ENCODE results near the gene ACOXL.

DNA sequence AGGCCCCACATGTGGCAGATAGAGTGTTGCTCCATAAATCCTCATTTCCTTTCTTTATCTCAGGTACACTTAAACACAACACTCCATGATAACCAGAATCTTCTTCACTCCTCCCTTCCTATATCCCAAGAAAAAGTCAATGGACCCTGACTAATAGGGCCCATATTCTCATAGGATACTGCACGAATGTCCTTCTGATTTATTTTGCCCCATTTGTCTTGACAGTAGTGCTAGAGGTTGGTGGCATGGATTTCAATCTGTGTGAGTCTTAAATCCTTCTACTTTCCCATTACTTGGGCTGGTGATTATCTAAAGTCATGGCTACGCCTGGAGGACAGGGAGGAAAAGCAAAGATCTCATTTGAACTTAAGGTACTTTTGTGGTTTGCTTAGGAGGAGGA is 156.0 kb downstream of the ACOXL start:
- TF ChIP-seq, protein P1, sequence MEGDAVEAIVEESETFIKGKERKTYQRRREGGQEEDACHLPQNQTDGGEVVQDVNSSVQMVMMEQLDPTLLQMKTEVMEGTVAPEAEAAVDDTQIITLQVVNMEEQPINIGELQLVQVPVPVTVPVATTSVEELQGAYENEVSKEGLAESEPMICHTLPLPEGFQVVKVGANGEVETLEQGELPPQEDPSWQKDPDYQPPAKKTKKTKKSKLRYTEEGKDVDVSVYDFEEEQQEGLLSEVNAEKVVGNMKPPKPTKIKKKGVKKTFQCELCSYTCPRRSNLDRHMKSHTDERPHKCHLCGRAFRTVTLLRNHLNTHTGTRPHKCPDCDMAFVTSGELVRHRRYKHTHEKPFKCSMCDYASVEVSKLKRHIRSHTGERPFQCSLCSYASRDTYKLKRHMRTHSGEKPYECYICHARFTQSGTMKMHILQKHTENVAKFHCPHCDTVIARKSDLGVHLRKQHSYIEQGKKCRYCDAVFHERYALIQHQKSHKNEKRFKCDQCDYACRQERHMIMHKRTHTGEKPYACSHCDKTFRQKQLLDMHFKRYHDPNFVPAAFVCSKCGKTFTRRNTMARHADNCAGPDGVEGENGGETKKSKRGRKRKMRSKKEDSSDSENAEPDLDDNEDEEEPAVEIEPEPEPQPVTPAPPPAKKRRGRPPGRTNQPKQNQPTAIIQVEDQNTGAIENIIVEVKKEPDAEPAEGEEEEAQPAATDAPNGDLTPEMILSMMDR (IDR thresholded peaks at IDR 0.05) = no peak
- no peak for TF ChIP-seq POLR2A (IDR thresholded peaks at IDR 0.05)

Measured in testis (tissue), 2 donors.